K562 (cell line): ENCODE measurements around the gene DBNDD2. TPM values are rescaled to one million over a fixed set of nuclear protein-coding genes. Genes with fewer than 3 reads are reported as not detected.

Experiments used
- ATF1 ChIP-seq, 2 experiments: fragments of 450-650 bp in 1 of 2; IDR thresholded peaks; 2 replicates each; pipeline ENCODE4 v1.6.1; 2016; ENCODE audit warnings: missing compliant biosample characterization in 1 of 2, missing genetic modification characterization in 1 of 2
- CBFA2T2 ChIP-seq: fragments of 450-650 bp; conservative IDR thresholded peaks from 2 replicates; pipeline ENCODE4 v1.6.1; 2017; ENCODE audit warnings: mild to moderate bottlenecking
- CBFA2T3 ChIP-seq: fragments of 450-650 bp; IDR thresholded peaks from 2 replicates; pipeline ENCODE4 v1.6.1; 2017
- CBX2 ChIP-seq: fragments of 200-600 bp; sonication (generic); IDR thresholded peaks from one replicate; pipeline ENCODE4 v1.6.1; 2012; ENCODE audit warnings: mild to moderate bottlenecking, low read length, inconsistent platforms; ENCODE audit not compliant: insufficient read depth, poor library complexity, severe bottlenecking
- CCAR2 ChIP-seq: fragments of 200-400 bp; formaldehyde crosslinking; IDR thresholded peaks from 2 replicates; pipeline ENCODE4 v1.6.1; 2017; ENCODE audit warnings: mild to moderate bottlenecking, low read depth, low read length
- DNMT1 ChIP-seq: fragments of 450-650 bp; IDR thresholded peaks from 2 replicates; pipeline ENCODE4 v1.6.1; 2016; ENCODE audit warnings: antibody characterized with exemption, mild to moderate bottlenecking
- KLF10 ChIP-seq: fragments of 250-450 bp; sonication (Bioruptor Pico); IDR thresholded peaks from 2 replicates; pipeline ENCODE4 v1.6.1; 2021; ENCODE audit warnings: matching md5 sums
- MBD2 ChIP-seq: sonication (generic); IDR thresholded peaks from 2 replicates; pipeline ENCODE4 v1.6.1; 2016; ENCODE audit warnings: low read depth, borderline replicate concordance
- MYC ChIP-seq, 2 experiments: fragments of 250-450 bp in 1 of 2; sonication (Bioruptor Pico) in 1 of 2; IDR thresholded peaks; 2 replicates each; pipeline versions ENCODE4 v1.5.1 to v1.6.1; 2012 to 2021; ENCODE audit warnings: low read depth in 2 of 2, borderline replicate concordance in 1 of 2, improper control_type of control experiment in 1 of 2, low read length in 1 of 2, mild to moderate bottlenecking in 1 of 2, moderate library complexity in 1 of 2
- POLR2G ChIP-seq: fragments of 200-400 bp; formaldehyde crosslinking; IDR thresholded peaks from 2 replicates; pipeline ENCODE4 v1.6.1; 2017; ENCODE audit warnings: low read depth, mild to moderate bottlenecking, antibody characterized with exemption, low read length, moderate library complexity
- RBM25 ChIP-seq: fragments of 200-400 bp; formaldehyde crosslinking; IDR thresholded peaks from 2 replicates; pipeline ENCODE4 v1.6.1; 2018; ENCODE audit warnings: low read length, low read depth, moderate library complexity; ENCODE audit not compliant: severe bottlenecking
- SIN3A ChIP-seq, 2 experiments: fragments of 150-350 bp in 1 of 2; IDR thresholded peaks; 2 replicates each; pipeline ENCODE4 v1.6.1; 2011 to 2016; ENCODE audit warnings: borderline replicate concordance in 2 of 2, low read depth in 2 of 2, low read length in 2 of 2, mild to moderate bottlenecking in 2 of 2, moderate library complexity in 2 of 2; ENCODE audit not compliant: control insufficient read depth in 1 of 2
- SMARCE1 ChIP-seq: fragments of 450-650 bp; IDR thresholded peaks from 2 replicates; pipeline ENCODE4 v1.7.1; 2016; ENCODE audit warnings: mild to moderate bottlenecking
- ZNF785 ChIP-seq: fragments of 250-450 bp; sonication (Bioruptor Pico); IDR thresholded peaks from 2 replicates; pipeline ENCODE4 v1.4.0; 2020; ENCODE audit warnings: mild to moderate bottlenecking
- polyA plus RNA-seq, 8 experiments: library from polyadenylated mRNA; depleted of rRNA in 4 of 8; stranded (reverse) in 5 of 8; unstranded in 3 of 8; fragments of >200 nt; fragmentation: Nextera tagmentation in 2 of 8; fragmentation: Illumina TruSeq in 1 of 8; extraction: Ambion mirVana in 2 of 8; extraction: Trizol in 1 of 8; gene quantifications; 2 replicates each; pipeline versions ENCODE4 v1.2.1 to v1.2.3, GENCODE V29; 2011 to 2014; ENCODE audit warnings: inconsistent platforms in 1 of 8, missing spikeins in 1 of 8
- total RNA-seq, 7 experiments: library from RNA; depleted of rRNA in 6 of 7; stranded (reverse); fragments of >200 nt in 6 of 7; fragmentation: Illumina TruSeq in 2 of 7; extraction: Trizol in 2 of 7; gene quantifications; 2 replicates each; pipeline versions ENCODE4 v1.2.1 to v1.2.3, GENCODE V29; 2011 to 2021; ENCODE audit warnings: low replicate concordance in 1 of 7
- TF ChIP-seq, protein P1 (sequence below): fragments of 450-650 bp; IDR thresholded peaks from 2 replicates; pipeline ENCODE4 v1.6.1; 2016
- TF ChIP-seq, protein P2 (sequence below): fragments of 450-650 bp; formaldehyde crosslinking; IDR thresholded peaks from 2 replicates; pipeline ENCODE4 v1.4.0; 2020; ENCODE audit warnings: mild to moderate bottlenecking, moderate library complexity
- TF ChIP-seq, protein P3 (sequence below): fragments of 150-350 bp; conservative IDR thresholded peaks from 2 replicates; pipeline ENCODE4 v1.6.1; 2014; ENCODE audit warnings: low read length
- TF ChIP-seq, protein P4 (sequence below), 2 experiments: fragments of 250-450 bp in 1 of 2; fragments of 450-650 bp in 1 of 2; sonication (Bioruptor Pico) in 1 of 2; IDR thresholded peaks; 2 replicates each; pipeline versions ENCODE4 v1.6.1 to v1.8.0; 2016 to 2021; ENCODE audit warnings: mild to moderate bottlenecking in 2 of 2, moderate library complexity in 2 of 2, missing compliant biosample characterization in 1 of 2, missing genetic modification characterization in 1 of 2

The DBNDD2 gene
- total and polyA plus RNA-seq, 9 of the 15 experiments (the other 6 are each of a cell fraction or from before 2014, with no cell fraction given): 12.8 to 64.0 (median 35.8) TPM

DNA sequence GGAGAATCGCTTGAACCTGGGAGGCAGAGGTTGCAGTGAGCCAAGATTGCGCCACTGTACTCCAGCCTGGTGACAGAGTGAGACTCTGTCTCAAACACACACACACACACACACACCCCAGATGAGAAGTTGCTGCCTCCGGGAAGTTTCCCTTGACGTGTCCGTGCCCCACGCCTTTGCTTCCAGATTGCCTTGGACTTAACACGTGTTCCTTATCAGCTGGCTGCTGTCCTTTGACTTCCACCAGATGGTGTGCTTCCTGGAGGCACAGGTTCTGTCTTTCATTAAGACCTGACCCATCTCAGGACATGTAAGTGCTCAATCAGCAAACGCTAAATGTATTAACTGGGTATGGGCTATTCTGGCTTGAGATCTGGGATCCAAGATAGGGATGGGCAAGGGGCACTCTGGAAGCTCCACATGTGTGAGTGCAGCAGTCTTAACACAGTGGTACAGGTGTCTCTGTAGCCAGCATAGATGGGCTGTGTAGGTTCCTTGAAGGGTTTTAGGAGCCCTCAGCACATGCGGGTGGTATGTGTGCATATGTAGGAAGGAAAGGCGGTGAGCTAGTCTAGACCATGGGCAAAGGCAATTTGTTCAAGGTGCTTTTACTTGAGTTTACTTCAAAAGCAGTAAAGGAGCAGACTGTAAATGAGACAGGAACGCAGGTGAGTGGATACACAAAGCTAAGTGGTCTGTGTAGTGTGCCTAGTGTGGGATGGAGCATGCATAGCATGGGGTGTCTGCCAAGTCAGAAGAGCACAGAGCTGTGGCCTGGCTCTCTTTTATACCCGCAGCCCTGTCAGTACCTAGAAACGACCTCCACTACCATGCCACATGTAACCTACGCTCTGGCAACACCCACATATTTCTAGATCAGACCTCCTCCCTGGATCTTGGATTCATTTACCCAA, 19.4 kb downstream of the DBNDD2 start (continued):
- TF ChIP-seq SMARCE1 (no peak), CCAR2 (no peak), DNMT1 (no peak), ATF1 (CRISPR knock-in tag; IDR thresholded peaks at IDR 0.05) (no peak), ATF1 (tag; IDR thresholded peaks at IDR 0.05) (peak; percentile 50), CBFA2T2 (peak; percentile 76), POLR2G (no peak), SIN3A (IDR thresholded peaks at IDR 0.05; ENCODE audit: borderline replicate concordance in 2 of 2, control insufficient read depth in 1 of 2, low read depth in 2 of 2, low read length in 2 of 2) (peak in 1 of 2 experiments; percentile 86; a peak in 2 of 4 replicates), MBD2 (no peak), KLF10 (CRISPR knock-in tag) (no peak), MYC (IDR thresholded peaks at IDR 0.05; ENCODE audit: low read depth, low read length) (peak; percentile 93), MYC (CRISPR knock-in tag; IDR thresholded peaks at IDR 0.05; ENCODE audit: borderline replicate concordance, low read depth) (no peak), CBFA2T3 (peak; percentile 85), ZNF785 (no peak), CBX2 (no peak), RBM25 (no peak)
- TF ChIP-seq, protein P1, sequence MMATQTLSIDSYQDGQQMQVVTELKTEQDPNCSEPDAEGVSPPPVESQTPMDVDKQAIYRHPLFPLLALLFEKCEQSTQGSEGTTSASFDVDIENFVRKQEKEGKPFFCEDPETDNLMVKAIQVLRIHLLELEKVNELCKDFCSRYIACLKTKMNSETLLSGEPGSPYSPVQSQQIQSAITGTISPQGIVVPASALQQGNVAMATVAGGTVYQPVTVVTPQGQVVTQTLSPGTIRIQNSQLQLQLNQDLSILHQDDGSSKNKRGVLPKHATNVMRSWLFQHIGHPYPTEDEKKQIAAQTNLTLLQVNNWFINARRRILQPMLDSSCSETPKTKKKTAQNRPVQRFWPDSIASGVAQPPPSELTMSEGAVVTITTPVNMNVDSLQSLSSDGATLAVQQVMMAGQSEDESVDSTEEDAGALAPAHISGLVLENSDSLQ: no peak
- TF ChIP-seq, protein P2, sequence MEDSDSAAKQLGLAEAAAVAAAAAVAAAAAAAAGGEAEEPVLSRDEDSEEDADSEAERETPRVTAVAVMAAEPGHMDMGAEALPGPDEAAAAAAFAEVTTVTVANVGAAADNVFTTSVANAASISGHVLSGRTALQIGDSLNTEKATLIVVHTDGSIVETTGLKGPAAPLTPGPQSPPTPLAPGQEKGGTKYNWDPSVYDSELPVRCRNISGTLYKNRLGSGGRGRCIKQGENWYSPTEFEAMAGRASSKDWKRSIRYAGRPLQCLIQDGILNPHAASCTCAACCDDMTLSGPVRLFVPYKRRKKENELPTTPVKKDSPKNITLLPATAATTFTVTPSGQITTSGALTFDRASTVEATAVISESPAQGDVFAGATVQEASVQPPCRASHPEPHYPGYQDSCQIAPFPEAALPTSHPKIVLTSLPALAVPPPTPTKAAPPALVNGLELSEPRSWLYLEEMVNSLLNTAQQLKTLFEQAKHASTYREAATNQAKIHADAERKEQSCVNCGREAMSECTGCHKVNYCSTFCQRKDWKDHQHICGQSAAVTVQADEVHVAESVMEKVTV (CRISPR knock-in tag): no peak
- TF ChIP-seq, protein P3, sequence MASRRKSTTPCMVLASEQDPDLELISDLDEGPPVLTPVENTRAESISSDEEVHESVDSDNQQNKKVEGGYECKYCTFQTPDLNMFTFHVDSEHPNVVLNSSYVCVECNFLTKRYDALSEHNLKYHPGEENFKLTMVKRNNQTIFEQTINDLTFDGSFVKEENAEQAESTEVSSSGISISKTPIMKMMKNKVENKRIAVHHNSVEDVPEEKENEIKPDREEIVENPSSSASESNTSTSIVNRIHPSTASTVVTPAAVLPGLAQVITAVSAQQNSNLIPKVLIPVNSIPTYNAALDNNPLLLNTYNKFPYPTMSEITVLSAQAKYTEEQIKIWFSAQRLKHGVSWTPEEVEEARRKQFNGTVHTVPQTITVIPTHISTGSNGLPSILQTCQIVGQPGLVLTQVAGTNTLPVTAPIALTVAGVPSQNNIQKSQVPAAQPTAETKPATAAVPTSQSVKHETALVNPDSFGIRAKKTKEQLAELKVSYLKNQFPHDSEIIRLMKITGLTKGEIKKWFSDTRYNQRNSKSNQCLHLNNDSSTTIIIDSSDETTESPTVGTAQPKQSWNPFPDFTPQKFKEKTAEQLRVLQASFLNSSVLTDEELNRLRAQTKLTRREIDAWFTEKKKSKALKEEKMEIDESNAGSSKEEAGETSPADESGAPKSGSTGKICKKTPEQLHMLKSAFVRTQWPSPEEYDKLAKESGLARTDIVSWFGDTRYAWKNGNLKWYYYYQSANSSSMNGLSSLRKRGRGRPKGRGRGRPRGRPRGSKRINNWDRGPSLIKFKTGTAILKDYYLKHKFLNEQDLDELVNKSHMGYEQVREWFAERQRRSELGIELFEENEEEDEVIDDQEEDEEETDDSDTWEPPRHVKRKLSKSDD: no peak
- TF ChIP-seq, protein P4, sequence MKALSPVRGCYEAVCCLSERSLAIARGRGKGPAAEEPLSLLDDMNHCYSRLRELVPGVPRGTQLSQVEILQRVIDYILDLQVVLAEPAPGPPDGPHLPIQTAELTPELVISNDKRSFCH (CRISPR knock-in tag; IDR thresholded peaks at IDR 0.05): no peak
- TF ChIP-seq, protein P4 (tag; IDR thresholded peaks at IDR 0.05): no peak
